Dedifferentiated amniotic fluid mesenchymal stem cell (primary cell): ENCODE data around the gene SYNDIG1.

ENCODE experiments used
- DNase-seq: peaks from one replicate; pipeline ENCODE4 v3.0.0-alpha.2; 2016; ENCODE audit errors: extremely low spot score

The SYNDIG1 gene

GRCh38 chr20:24560571-24561491, 91.4 kb downstream of the SYNDIG1 start:
- no peak for DNase-seq

GRCh38 chr20:24565835-24566351, 96.5 kb downstream of the SYNDIG1 start:
- no peak for DNase-seq

- DNase-seq, result no peak
Observed at GRCh38 chr20:24566656-24567055, 97.2 kb downstream of the SYNDIG1 start.

- no peak for DNase-seq
Observed at GRCh38 chr20:24567508-24567907, 98.1 kb downstream of the SYNDIG1 start.

- no peak for DNase-seq
Observed at GRCh38 chr20:24568842-24569241, 99.4 kb downstream of the SYNDIG1 start.

- DNase-seq, result no peak
Observed at GRCh38 chr20:24571159-24571558, 101.7 kb downstream of the SYNDIG1 start.

GRCh38 chr20:24572140-24572539, 102.7 kb downstream of the SYNDIG1 start:
- no peak for DNase-seq

GRCh38 chr20:24572862-24573261, 103.4 kb downstream of the SYNDIG1 start:
- DNase-seq, result no peak

- DNase-seq, result no peak
Observed at GRCh38 chr20:24573557-24573956, 104.1 kb downstream of the SYNDIG1 start.

- no peak for DNase-seq
Observed at GRCh38 chr20:24574307-24574706, 104.9 kb downstream of the SYNDIG1 start.

GRCh38 chr20:24574797-24575196, 105.4 kb downstream of the SYNDIG1 start:
- no peak for DNase-seq

GRCh38 chr20:24575811-24576210, 106.4 kb downstream of the SYNDIG1 start:
- DNase-seq, result no peak

- DNase-seq, result no peak
Observed at GRCh38 chr20:24576447-24576846, 107.0 kb downstream of the SYNDIG1 start.

GRCh38 chr20:24577271-24577909, 108.0 kb downstream of the SYNDIG1 start:
- no peak for DNase-seq

GRCh38 chr20:24578567-24579415, 109.4 kb downstream of the SYNDIG1 start:
- no peak for DNase-seq

GRCh38 chr20:24579475-24579874, 110.0 kb downstream of the SYNDIG1 start:
- DNase-seq, result no peak

- no peak for DNase-seq
Observed at GRCh38 chr20:24580006-24580405, 110.6 kb downstream of the SYNDIG1 start.

GRCh38 chr20:24580855-24581254, 111.4 kb downstream of the SYNDIG1 start:
- DNase-seq, result no peak

GRCh38 chr20:24581443-24582170, 112.2 kb downstream of the SYNDIG1 start:
- DNase-seq, result no peak

- DNase-seq, result no peak
Observed at GRCh38 chr20:24582373-24583168, 113.1 kb downstream of the SYNDIG1 start.
